ENCODE measurements around the gene MAD2L1BP. TPM values are rescaled to one million over a fixed set of nuclear protein-coding genes. Genes with fewer than 3 reads are reported as not detected.

MAD2L1BP gene
- total and polyA plus RNA-seq, 2 donors (not counting 3 experiments of a cell fraction or from before 2014, with no cell fraction given): 32.3 to 62.0 TPM

- H3K9me3 ChIP-seq (replicated peaks; ENCODE audit: control insufficient read depth, insufficient read depth, low read length): no peaks in the 10 kb centered on the region
- peak; percentile 77 for FAIRE-seq
- no peaks in the 10 kb centered on the region for H3K9me1 ChIP-seq (replicated peaks; ENCODE audit: control insufficient read depth, extremely low read depth, insufficient read depth, low read length)
- dilution Hi-C loops (cut with MboI; ENCODE audit: extremely low pct_ligation_motif_present, low sequenced_read_pairs) (no loop called here), intact Hi-C loops (cut with micrococcal nuclease) (loop anchor here (1.0 to 5.0 kb wide), 4 partner anchors 21 to 471 kb away; partner anchors contain the start of genes GTPBP2 and VEGFA)
- ChIA-PET CTCF (interaction anchor here (0.7 to 3.8 kb wide), 13 partner anchors 8 to 470 kb away, joined by 3 to 31 read pairs (median 5); partner anchors contain the start of genes GTPBP2 and MAD2L1BP), POLR2A (no interaction called here)
- H3K27ac ChIP-seq (ENCODE audit: insufficient read depth, low read depth, low read length): no peak overlapping the region
- TF ChIP-seq MYC (IDR thresholded peaks at IDR 0.05; ENCODE audit: low read depth, low read length) (no peak), CTCF (IDR thresholded peaks at IDR 0.05; ENCODE audit: extremely low read depth in 1 of 2, insufficient read depth in 1 of 2, low read depth in 1 of 2, low read length in 2 of 2) (peak; percentile 84 to 89)
- BruUV-seq (replicated peaks): no TSS peak
- peak; percentile 82 for DNase-seq (ENCODE audit: low read depth, low spot score)
- no peak overlapping the region for H3K4me3 ChIP-seq (replicated peaks in 1 of 3; ENCODE audit: insufficient read depth in 1 of 3, low read depth in 1 of 3, low read length in 3 of 3)
- peaks cover 5 to 18% of the 10 kb centered on the region in 2 experiments for H3K36me3 ChIP-seq (ENCODE audit: control insufficient read depth in 2 of 2, extremely low read depth in 1 of 2, insufficient read depth in 2 of 2, low read length in 2 of 2)
- no peak overlapping the region for H2AFZ ChIP-seq (ENCODE audit: low read depth, low read length)
- H3K79me2 ChIP-seq (ENCODE audit: control insufficient read depth, insufficient read depth, low read length): no peaks in the 10 kb centered on the region
- no peak overlapping the region for H3K9ac ChIP-seq (replicated peaks; ENCODE audit: extremely low read depth, insufficient read depth, low read length)
- H3K4me1 ChIP-seq (ENCODE audit: control insufficient read depth, extremely low read depth, insufficient read depth, low read length): peaks cover 2% of the 10 kb centered on the region
- no peaks in the 10 kb centered on the region for H4K20me1 ChIP-seq (replicated peaks; ENCODE audit: control insufficient read depth, extremely low read depth, insufficient read depth, low read length)
- H3K4me2 ChIP-seq (ENCODE audit: insufficient read depth, low read length): no peak overlapping the region
- no peaks in the 10 kb centered on the region for H3K27me3 ChIP-seq (ENCODE audit: control insufficient read depth in 2 of 2, insufficient read depth in 2 of 2, low read length in 2 of 2)
These were observed 27.3 kb upstream of the MAD2L1BP start for GRCh38 chr6:43608310-43608763.

DNA sequence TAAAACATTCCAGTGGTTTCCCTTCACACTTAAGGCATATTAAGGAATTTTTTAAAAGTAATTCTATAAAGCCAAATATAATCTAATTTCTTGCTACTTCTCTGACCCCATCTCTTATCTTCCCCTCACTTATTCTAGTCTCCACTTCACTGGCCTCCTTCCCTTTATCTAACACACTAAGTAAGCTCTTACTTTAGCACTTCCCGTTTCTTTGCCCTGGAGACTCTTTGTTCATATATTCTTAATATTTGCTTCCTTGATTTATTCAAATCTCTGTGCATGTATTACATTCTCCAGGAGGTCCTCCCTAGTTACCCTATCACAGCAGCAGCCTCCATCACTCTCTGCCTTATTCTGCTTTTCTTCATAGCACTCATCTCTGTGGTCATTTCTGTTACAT lies 26.8 kb upstream of the MAD2L1BP start:
- peaks cover 7 to 18% of the 10 kb centered on the region in 2 experiments for H3K36me3 ChIP-seq (ENCODE audit: control insufficient read depth in 2 of 2, extremely low read depth in 1 of 2, insufficient read depth in 2 of 2, low read length in 2 of 2)
- H3K27ac ChIP-seq (ENCODE audit: insufficient read depth, low read depth, low read length): no peak overlapping the region
- intact Hi-C loops (cut with micrococcal nuclease): loop anchor here (1.0 to 5.0 kb wide), 4 partner anchors 20 to 470 kb away; partner anchors contain the start of genes GTPBP2 and VEGFA

More for the DNA sequence above, 26.8 kb upstream of the MAD2L1BP start:
- FAIRE-seq (no peak), DNase-seq (ENCODE audit: low read depth, low spot score) (no peak)
- no peak overlapping the region for H3K4me2 ChIP-seq (ENCODE audit: insufficient read depth, low read length)
- H3K27me3 ChIP-seq (ENCODE audit: control insufficient read depth in 2 of 2, insufficient read depth in 2 of 2, low read length in 2 of 2): no peaks in the 10 kb centered on the region
- no peaks in the 10 kb centered on the region for H3K79me2 ChIP-seq (ENCODE audit: control insufficient read depth, insufficient read depth, low read length)
- BruUV-seq (replicated peaks): no TSS peak
- H3K9me1 ChIP-seq (replicated peaks; ENCODE audit: control insufficient read depth, extremely low read depth, insufficient read depth, low read length): no peaks in the 10 kb centered on the region
- peaks cover 2% of the 10 kb centered on the region for H3K4me1 ChIP-seq (ENCODE audit: control insufficient read depth, extremely low read depth, insufficient read depth, low read length)
- H3K4me3 ChIP-seq (replicated peaks in 1 of 3; ENCODE audit: insufficient read depth in 1 of 3, low read depth in 1 of 3, low read length in 3 of 3): no peak overlapping the region
- ChIA-PET POLR2A (no interaction called here), CTCF (interaction anchor here (0.7 to 3.8 kb wide), 12 partner anchors 9 to 470 kb away, joined by 3 to 31 read pairs (median 5); partner anchors contain the start of genes GTPBP2 and MAD2L1BP)
- no peak for TF ChIP-seq EZH2 (IDR thresholded peaks at IDR 0.05; ENCODE audit: borderline replicate concordance, low read depth, low read length, severe bottlenecking)
- no peak for TF ChIP-seq JUN (IDR thresholded peaks at IDR 0.05; ENCODE audit: borderline replicate concordance, insufficient read depth, insufficient read length, low read depth)
- H2AFZ ChIP-seq (ENCODE audit: low read depth, low read length): no peak overlapping the region
- dilution Hi-C loops (cut with MboI; ENCODE audit: extremely low pct_ligation_motif_present, low sequenced_read_pairs): no loop called here
- no peaks in the 10 kb centered on the region for H3K9me3 ChIP-seq (replicated peaks; ENCODE audit: control insufficient read depth, insufficient read depth, low read length)
- H4K20me1 ChIP-seq (replicated peaks; ENCODE audit: control insufficient read depth, extremely low read depth, insufficient read depth, low read length): no peaks in the 10 kb centered on the region
- H3K9ac ChIP-seq (replicated peaks; ENCODE audit: extremely low read depth, insufficient read depth, low read length): no peak overlapping the region
